Endodermal cell (in vitro differentiated cells): ENCODE data around the gene CLIP4. TPM values are rescaled to one million over a fixed set of nuclear protein-coding genes. Genes with fewer than 3 reads are reported as not detected.

Experiments
- DNase-seq: peaks from one replicate; pipeline ENCODE4 v3.0.0-alpha.2; 2017
- H3K27ac ChIP-seq: 2 replicates; pipeline ENCODE4 v1.5.1; 2013; ENCODE audit warnings: mild to moderate bottlenecking, low read depth, low read length, moderate library complexity
- H3K27me3 ChIP-seq: 2 replicates; pipeline ENCODE4 v1.6.1; 2013; ENCODE audit warnings: mild to moderate bottlenecking, low read length, moderate library complexity; ENCODE audit not compliant: insufficient read depth, control insufficient read depth, poor library complexity, severe bottlenecking
- H3K36me3 ChIP-seq: 2 replicates; pipeline ENCODE4 v1.7.0; 2013; ENCODE audit warnings: mild to moderate bottlenecking, low read length, moderate library complexity; ENCODE audit not compliant: control insufficient read depth, insufficient read depth
- H3K4me1 ChIP-seq: one replicate; pipeline ENCODE4 v1.7.0; 2013; ENCODE audit warnings: low read length; ENCODE audit not compliant: control insufficient read depth, insufficient read depth
- H3K4me3 ChIP-seq: 2 replicates; pipeline ENCODE4 v1.5.1; 2013; ENCODE audit warnings: mild to moderate bottlenecking, low read length, moderate library complexity
- H3K9ac ChIP-seq: 2 replicates; pipeline ENCODE4 v1.6.1; 2013; ENCODE audit warnings: mild to moderate bottlenecking, low read length, moderate library complexity; ENCODE audit not compliant: poor library complexity, severe bottlenecking; ENCODE audit errors: extremely low read depth
- H3K9me3 ChIP-seq: 2 replicates; pipeline ENCODE4 v1.6.1; 2013; ENCODE audit warnings: mild to moderate bottlenecking, low read length, moderate library complexity; ENCODE audit not compliant: control insufficient read depth
- H3K27ac Mint-ChIP-seq: 2 replicates; pipeline ENCODE4 v1.8.0; 2020; ENCODE audit warnings: mixed read lengths
- H3K27me3 Mint-ChIP-seq: 2 replicates; pipeline ENCODE4 v1.8.0; 2021; ENCODE audit warnings: mild to moderate bottlenecking, mixed read lengths; ENCODE audit not compliant: insufficient read depth
- H3K36me3 Mint-ChIP-seq: 2 replicates; pipeline ENCODE4 v1.8.0; 2020; ENCODE audit warnings: low read depth, mixed read lengths
- H3K4me1 Mint-ChIP-seq: 2 replicates; pipeline ENCODE4 v1.8.0; 2020; ENCODE audit warnings: mixed read lengths
- H3K4me3 Mint-ChIP-seq: 2 replicates; pipeline ENCODE4 v1.8.0; 2020; ENCODE audit warnings: mild to moderate bottlenecking, moderate library complexity, mixed read lengths
- H3K9me3 Mint-ChIP-seq: 2 replicates; pipeline ENCODE4 v1.8.0; 2020; ENCODE audit warnings: mild to moderate bottlenecking, mixed read lengths
- CTCF ChIP-seq: fragments of 200-600 bp; sonication (generic); conservative IDR thresholded peaks from 2 replicates; pipeline ENCODE4 v1.5.0; 2021; ENCODE audit warnings: antibody characterized with exemption, mild to moderate bottlenecking
- WGBS, 2 experiments: methylation state at CpG; one replicate each; pipeline versions ENCODE4 v1.1.5 to v1.1.7; 2013; ENCODE audit warnings: missing lambda C conversion rate in 2 of 2, mixed read lengths in 1 of 2; ENCODE audit not compliant: insufficient coverage in 1 of 2, insufficient read length in 1 of 2; 5-methylcytosine and 5-hydroxymethylcytosine counted together
- total RNA-seq, 2 donors: library from RNA; stranded (reverse); fragmentation: NEBNext Ultra II Directional in 1 of 2; extraction: Animal tissue kit (Norgen Biotek cat#: 25700) in 1 of 2; gene quantifications; 2 replicates in 1 of 2; 3 replicates in 1 of 2; pipeline ENCODE4 v1.2.1, GENCODE V29; 2021

The CLIP4 gene
- total RNA-seq, 2 donors from 2014 or later, result 8.0 to 10.9 TPM

GRCh38 chr2:29175338-29175737 lies 60.1 kb downstream of the CLIP4 start:
- Mint-ChIP-seq H3K36me3 (peaks cover 11% of the 10 kb centered on the region), H3K9me3 (peaks cover 3% of the 10 kb centered on the region), H3K27me3 (peaks cover 72% of the 10 kb centered on the region), H3K4me3 (no peak overlapping the region), H3K27ac (no peak overlapping the region), H3K4me1 (peaks cover 10% of the 10 kb centered on the region)
- Histone ChIP-seq H3K9me3 (no peaks in the 10 kb centered on the region), H3K27me3 (no peaks in the 10 kb centered on the region), H3K27ac (no peak overlapping the region), H3K36me3 (no peaks in the 10 kb centered on the region), H3K4me3 (no peak overlapping the region), H3K4me1 (no peaks in the 10 kb centered on the region), H3K9ac (no peak overlapping the region)
- TF ChIP-seq CTCF, result no peak
- DNase-seq, result no peak
- WGBS, 2 experiments, result 97% methylated on average over 2 of the region's 3 CpGs; no CpG with 5 or more reads in 1 of the 2 experiments

- no peaks in the 10 kb centered on the region for H3K27me3 ChIP-seq
- H3K9me3 Mint-ChIP-seq, result peaks cover 1% of the 10 kb centered on the region
- peaks cover 25% of the 10 kb centered on the region for H3K27me3 Mint-ChIP-seq
- DNase-seq, result no peak
- no peak overlapping the region for H3K27ac Mint-ChIP-seq
- no peak overlapping the region for H3K9ac ChIP-seq
- no peaks in the 10 kb centered on the region for H3K36me3 ChIP-seq
- no peaks in the 10 kb centered on the region for H3K4me1 ChIP-seq
- H3K4me3 ChIP-seq, result no peak overlapping the region
- peaks cover 2% of the 10 kb centered on the region for H3K36me3 Mint-ChIP-seq
- TF ChIP-seq CTCF, result no peak
- H3K27ac ChIP-seq, result no peak overlapping the region
- WGBS, 2 experiments, result 94 to 100% methylated on average over 1 of the region's 1 CpG
- peaks cover 3% of the 10 kb centered on the region for H3K4me1 Mint-ChIP-seq
- H3K9me3 ChIP-seq, result peaks cover 9% of the 10 kb centered on the region
- no peak overlapping the region for H3K4me3 Mint-ChIP-seq
These were observed 67.1 kb downstream of the CLIP4 start for GRCh38 chr2:29182334-29182733.

DNA sequence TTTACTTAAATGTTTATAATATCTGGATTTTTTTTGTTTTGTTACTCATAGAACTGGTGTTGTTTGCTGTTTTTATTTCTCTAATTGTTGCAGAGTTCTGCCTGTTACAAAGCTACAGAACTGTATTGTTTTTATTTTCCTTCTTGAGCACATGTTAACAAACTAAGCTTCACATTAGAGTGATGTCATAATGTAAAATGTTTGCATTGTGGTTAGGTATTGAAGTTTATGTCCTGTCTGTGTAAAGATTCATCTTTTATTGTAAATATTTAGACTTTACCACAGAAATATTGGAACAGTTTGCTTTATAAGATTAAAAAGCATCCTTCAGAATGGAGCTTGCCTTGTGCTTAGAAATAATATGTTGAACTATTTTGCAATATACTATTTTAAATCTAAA lies 67.7 kb downstream of the CLIP4 start:
- no peak overlapping the region for H3K27ac Mint-ChIP-seq
- Histone ChIP-seq H3K4me1 (no peaks in the 10 kb centered on the region), H3K27ac (no peak overlapping the region), H3K36me3 (no peaks in the 10 kb centered on the region), H3K9me3 (peaks cover 15% of the 10 kb centered on the region), H3K9ac (no peak overlapping the region), H3K4me3 (no peak overlapping the region), H3K27me3 (no peaks in the 10 kb centered on the region)
- H3K27me3 Mint-ChIP-seq, result peaks cover 24% of the 10 kb centered on the region
- TF ChIP-seq CTCF, result no peak
- peaks cover 6% of the 10 kb centered on the region for H3K9me3 Mint-ChIP-seq
- H3K36me3 Mint-ChIP-seq, result peaks cover 6% of the 10 kb centered on the region
- peaks cover 3% of the 10 kb centered on the region for H3K4me1 Mint-ChIP-seq
- H3K4me3 Mint-ChIP-seq, result no peak overlapping the region
- no peak for DNase-seq
